ENCODE measurements around the gene NCAPH2.

The NCAPH2 gene

GRCh38 chr22:50535113-50535512 is 27.1 kb downstream of the NCAPH2 start:
- TF ChIP-seq CTCF (IDR thresholded peaks at IDR 0.05) = no peak

GRCh38 chr22:50536226-50536625 is 28.2 kb downstream of the NCAPH2 start:
- TF ChIP-seq CTCF (IDR thresholded peaks at IDR 0.05) = no peak

GRCh38 chr22:50537765-50538164 is 29.7 kb downstream of the NCAPH2 start:
- no peak for TF ChIP-seq CTCF (IDR thresholded peaks at IDR 0.05)

- TF ChIP-seq CTCF (IDR thresholded peaks at IDR 0.05) = no peak
These were observed 32.4 kb downstream of the NCAPH2 start for GRCh38 chr22:50540381-50540780.

- no peak for TF ChIP-seq CTCF (IDR thresholded peaks at IDR 0.05)
These were observed 34.4 kb downstream of the NCAPH2 start for GRCh38 chr22:50542416-50542927.

- TF ChIP-seq CTCF (IDR thresholded peaks at IDR 0.05) = no peak
These were observed 36.2 kb downstream of the NCAPH2 start for GRCh38 chr22:50544078-50544745.

- no peak for TF ChIP-seq CTCF (IDR thresholded peaks at IDR 0.05)
These were observed 36.8 kb downstream of the NCAPH2 start for GRCh38 chr22:50544746-50545253.
